ENCODE measurements around the gene FRK.

- no peak for TF ChIP-seq EZH2 (IDR thresholded peaks at IDR 0.05; ENCODE audit: insufficient read depth, low read length)
- TF ChIP-seq, protein P1, sequence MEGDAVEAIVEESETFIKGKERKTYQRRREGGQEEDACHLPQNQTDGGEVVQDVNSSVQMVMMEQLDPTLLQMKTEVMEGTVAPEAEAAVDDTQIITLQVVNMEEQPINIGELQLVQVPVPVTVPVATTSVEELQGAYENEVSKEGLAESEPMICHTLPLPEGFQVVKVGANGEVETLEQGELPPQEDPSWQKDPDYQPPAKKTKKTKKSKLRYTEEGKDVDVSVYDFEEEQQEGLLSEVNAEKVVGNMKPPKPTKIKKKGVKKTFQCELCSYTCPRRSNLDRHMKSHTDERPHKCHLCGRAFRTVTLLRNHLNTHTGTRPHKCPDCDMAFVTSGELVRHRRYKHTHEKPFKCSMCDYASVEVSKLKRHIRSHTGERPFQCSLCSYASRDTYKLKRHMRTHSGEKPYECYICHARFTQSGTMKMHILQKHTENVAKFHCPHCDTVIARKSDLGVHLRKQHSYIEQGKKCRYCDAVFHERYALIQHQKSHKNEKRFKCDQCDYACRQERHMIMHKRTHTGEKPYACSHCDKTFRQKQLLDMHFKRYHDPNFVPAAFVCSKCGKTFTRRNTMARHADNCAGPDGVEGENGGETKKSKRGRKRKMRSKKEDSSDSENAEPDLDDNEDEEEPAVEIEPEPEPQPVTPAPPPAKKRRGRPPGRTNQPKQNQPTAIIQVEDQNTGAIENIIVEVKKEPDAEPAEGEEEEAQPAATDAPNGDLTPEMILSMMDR (IDR thresholded peaks at IDR 0.05; ENCODE audit: insufficient read depth, low read depth, low read length) = no peak
These were observed 170.5 kb downstream of the FRK start for GRCh38 chr6:115890238-115890637.
